Tibial nerve (tissue), 4 donors: ENCODE measurements around the gene PLA2G15. TPM values are rescaled to one million over a fixed set of nuclear protein-coding genes. Genes with fewer than 3 reads are reported as not detected.

ENCODE experiments used
- DNase-seq, 2 donors: peaks; one replicate each; pipeline ENCODE4 v3.0.0-alpha.2; 2019; ENCODE audit warnings: low spot score in 2 of 2
- H3K27ac ChIP-seq, 4 donors: fragments of 200-600 bp; sonication (generic) in 3 of 4; one replicate each; pipeline ENCODE4 v1.5.1; 2017 to 2019; ENCODE audit warnings: mild to moderate bottlenecking in 1 of 4
- H3K27me3 ChIP-seq, 2 donors: fragments of 200-600 bp; sonication (generic) in 1 of 2; one replicate each; pipeline versions ENCODE4 v1.5.1 to v1.6.0; 2017 to 2019
- H3K36me3 ChIP-seq, 3 donors: fragments of 200-600 bp; sonication (generic); one replicate each; pipeline ENCODE4 v1.5.1; 2018 to 2019
- H3K4me1 ChIP-seq, 4 donors: fragments of 200-600 bp; sonication (generic) in 3 of 4; one replicate each; pipeline ENCODE4 v1.5.1; 2017 to 2019
- H3K4me3 ChIP-seq, 4 donors: fragments of 200-600 bp; sonication (generic) in 3 of 4; one replicate each; pipeline ENCODE4 v1.5.1; 2017 to 2019; ENCODE audit warnings: mild to moderate bottlenecking in 1 of 4, moderate library complexity in 1 of 4
- H3K9me3 ChIP-seq, 4 donors: fragments of 200-600 bp; sonication (generic) in 3 of 4; one replicate each; pipeline ENCODE4 v1.5.1; 2017 to 2019
- EP300 ChIP-seq, 2 donors: sonication (generic); formaldehyde crosslinking; IDR thresholded peaks; one replicate each; pipeline ENCODE4 v1.6.1; 2017; ENCODE audit warnings: antibody characterized with exemption in 2 of 2, mild to moderate bottlenecking in 1 of 2
- POLR2A ChIP-seq, 2 donors: fragments of 450-650 bp; IDR thresholded peaks; one replicate each; pipeline ENCODE4 v1.6.1; 2017; ENCODE audit warnings: antibody characterized with exemption in 2 of 2, mild to moderate bottlenecking in 2 of 2, moderate library complexity in 2 of 2
- WGBS, 2 donors: methylation state at CpG; one replicate each; pipeline ENCODE4 v1.1.5; 2018; 5-methylcytosine and 5-hydroxymethylcytosine counted together
- small RNA-seq: library from RNA; depleted of rRNA; stranded (forward); fragments of <200 nt; gene quantifications from one replicate; pipeline ENCODE3, GENCODE V24; 2016
- total RNA-seq, 4 donors: library from RNA; depleted of rRNA; stranded (reverse); fragments of >200 nt; gene quantifications; one replicate each; pipeline ENCODE4 v1.1.0, GENCODE V29; 2016
- TF ChIP-seq, protein P1 (sequence below), 5 experiments: fragments of 200-600 bp in 3 of 5; fragments of 450-650 bp in 2 of 5; sonication (generic) in 3 of 5; IDR thresholded peaks; one replicate each; pipeline ENCODE4 v1.5.1; 2016 to 2019; ENCODE audit warnings: antibody characterized with exemption in 5 of 5, mild to moderate bottlenecking in 3 of 5, moderate library complexity in 2 of 5

Gene PLA2G15
- total RNA-seq, 4 donors from 2014 or later: 26.0 to 51.3 (median 30.2) TPM

- DNase-seq: no peak
- Histone ChIP-seq H3K4me3 (peak overlapping the region; percentile 74 to 87 (median 82)), H3K4me1 (peaks cover 0 to 48% (median 27%) of the 10 kb centered on the region in 4 donors), H3K27ac (peak overlapping the region; percentile 71 to 84 (median 80)), H3K36me3 (peaks cover 0 to 50% (median 3%) of the 10 kb centered on the region in 3 donors), H3K27me3 (no peaks in the 10 kb centered on the region), H3K9me3 (no peaks in the 10 kb centered on the region)
- TF ChIP-seq, protein P1, sequence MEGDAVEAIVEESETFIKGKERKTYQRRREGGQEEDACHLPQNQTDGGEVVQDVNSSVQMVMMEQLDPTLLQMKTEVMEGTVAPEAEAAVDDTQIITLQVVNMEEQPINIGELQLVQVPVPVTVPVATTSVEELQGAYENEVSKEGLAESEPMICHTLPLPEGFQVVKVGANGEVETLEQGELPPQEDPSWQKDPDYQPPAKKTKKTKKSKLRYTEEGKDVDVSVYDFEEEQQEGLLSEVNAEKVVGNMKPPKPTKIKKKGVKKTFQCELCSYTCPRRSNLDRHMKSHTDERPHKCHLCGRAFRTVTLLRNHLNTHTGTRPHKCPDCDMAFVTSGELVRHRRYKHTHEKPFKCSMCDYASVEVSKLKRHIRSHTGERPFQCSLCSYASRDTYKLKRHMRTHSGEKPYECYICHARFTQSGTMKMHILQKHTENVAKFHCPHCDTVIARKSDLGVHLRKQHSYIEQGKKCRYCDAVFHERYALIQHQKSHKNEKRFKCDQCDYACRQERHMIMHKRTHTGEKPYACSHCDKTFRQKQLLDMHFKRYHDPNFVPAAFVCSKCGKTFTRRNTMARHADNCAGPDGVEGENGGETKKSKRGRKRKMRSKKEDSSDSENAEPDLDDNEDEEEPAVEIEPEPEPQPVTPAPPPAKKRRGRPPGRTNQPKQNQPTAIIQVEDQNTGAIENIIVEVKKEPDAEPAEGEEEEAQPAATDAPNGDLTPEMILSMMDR (IDR thresholded peaks at IDR 0.05): no peak
- TF ChIP-seq POLR2A (IDR thresholded peaks at IDR 0.05) (no peak), EP300 (IDR thresholded peaks at IDR 0.05) (no peak)
- WGBS, 2 donors: 0% methylated on average over 28 of the region's 29 CpGs; no CpG with 5 or more reads in 1 of the 2 donors
Observed at GRCh38 chr16:68310437-68310773, 65.2 kb downstream of the PLA2G15 start.

Small RNA genes lying within 50 kb of the gene (small RNA-seq; reads per million reads assigned to genes)
- not detected for gene RNU6-1262P

Other genes with a start within 250 kb of the PLA2G15 start
- 10 to 100 TPM in 1 of 4 donors, 1 to 10 TPM in 3; 1.0 to 12.6 (median 3.8) TPM for gene DPEP2, start 245.9 kb upstream of the PLA2G15 start, total RNA-seq
- not detected for gene DPEP2NB, start 229.5 kb upstream of the PLA2G15 start, total RNA-seq
- 10 to 100 TPM in 3 of 4 donors, 1 to 10 TPM in 1; 6.7 to 11.7 (median 10.8) TPM for gene DDX28, start 222.1 kb upstream of the PLA2G15 start, total RNA-seq
- gene DUS2, start 222.1 kb upstream of the PLA2G15 start, total RNA-seq: 10 to 100 TPM in 2 of 4 donors, 1 to 10 TPM in 2; 4.7 to 31.2 (median 15.4) TPM
- gene NFATC3, start 160.0 kb upstream of the PLA2G15 start, total RNA-seq: 100 to 1,000 TPM in 2 of 4 donors, 10 to 100 TPM in 2; 81.4 to 105 (median 97.1) TPM
- gene ESRP2, start 9.2 kb upstream of the PLA2G15 start, total RNA-seq: 1 to 10 TPM in 2 of 4 donors, under 1 TPM in 2; 0.42 to 2.4 (median 1.2) TPM
- gene SLC7A6, start 19.2 kb downstream of the PLA2G15 start, total RNA-seq: 100 to 1,000 TPM; 129 to 202 (median 181) TPM
- 10 to 100 TPM; 13.4 to 19.5 (median 14.2) TPM for gene SLC7A6OS, start 65.6 kb downstream of the PLA2G15 start, total RNA-seq
- gene PRMT7, start 65.6 kb downstream of the PLA2G15 start, total RNA-seq: 10 to 100 TPM; 74.1 to 91.5 (median 78.0) TPM
- 1 to 10 TPM in 1 of 4 donors, under 1 TPM in 3; 0.20 to 3.3 (median 0.63) TPM for gene SMPD3, start 203.1 kb downstream of the PLA2G15 start, total RNA-seq